ENCODE measurements around the gene CYB5RL.

DNA sequence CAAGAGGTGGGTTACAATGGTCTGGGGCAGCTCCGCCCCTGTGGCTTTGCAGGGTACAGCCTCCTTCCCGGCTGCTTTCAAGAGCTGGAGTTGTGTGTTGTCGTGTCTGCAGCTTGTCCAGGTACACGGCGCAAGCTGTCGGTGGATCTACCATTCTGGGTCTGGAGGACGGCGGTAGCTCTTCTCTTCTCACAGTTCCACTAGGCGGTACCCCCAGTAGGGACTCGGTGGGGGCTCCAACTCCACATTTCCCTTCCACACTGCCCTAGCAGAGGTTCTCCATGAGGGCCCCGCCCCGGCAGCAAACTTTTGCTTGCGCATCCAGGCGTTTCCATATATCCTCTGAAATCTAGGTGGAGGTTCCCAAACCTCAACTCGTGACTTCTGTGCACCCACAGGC is 34.7 kb downstream of the CYB5RL start:
- no peak for TF ChIP-seq POLR2AphosphoS5 (IDR thresholded peaks at IDR 0.05; ENCODE audit: insufficient read depth in 1 of 2, low read depth in 1 of 2)
- TF ChIP-seq, protein P1, sequence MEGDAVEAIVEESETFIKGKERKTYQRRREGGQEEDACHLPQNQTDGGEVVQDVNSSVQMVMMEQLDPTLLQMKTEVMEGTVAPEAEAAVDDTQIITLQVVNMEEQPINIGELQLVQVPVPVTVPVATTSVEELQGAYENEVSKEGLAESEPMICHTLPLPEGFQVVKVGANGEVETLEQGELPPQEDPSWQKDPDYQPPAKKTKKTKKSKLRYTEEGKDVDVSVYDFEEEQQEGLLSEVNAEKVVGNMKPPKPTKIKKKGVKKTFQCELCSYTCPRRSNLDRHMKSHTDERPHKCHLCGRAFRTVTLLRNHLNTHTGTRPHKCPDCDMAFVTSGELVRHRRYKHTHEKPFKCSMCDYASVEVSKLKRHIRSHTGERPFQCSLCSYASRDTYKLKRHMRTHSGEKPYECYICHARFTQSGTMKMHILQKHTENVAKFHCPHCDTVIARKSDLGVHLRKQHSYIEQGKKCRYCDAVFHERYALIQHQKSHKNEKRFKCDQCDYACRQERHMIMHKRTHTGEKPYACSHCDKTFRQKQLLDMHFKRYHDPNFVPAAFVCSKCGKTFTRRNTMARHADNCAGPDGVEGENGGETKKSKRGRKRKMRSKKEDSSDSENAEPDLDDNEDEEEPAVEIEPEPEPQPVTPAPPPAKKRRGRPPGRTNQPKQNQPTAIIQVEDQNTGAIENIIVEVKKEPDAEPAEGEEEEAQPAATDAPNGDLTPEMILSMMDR (IDR thresholded peaks at IDR 0.05) = no peak
- no peak for TF ChIP-seq POLR2A (IDR thresholded peaks at IDR 0.05)
